T1000 (cell line): ENCODE data around the gene PLA2G3.
A peak's percentile ranks its signal among the peaks of the same experiment; 100 is the strongest.
"Not testable (repeated sequence)": the region's sequence is repeated elsewhere in the genome, so short reads cannot be mapped to it uniquely, and the experiment has no call there.

Experiments used
- DNase-seq: peaks from one replicate; lab custom pipeline; 2025; ENCODE audit warnings: mixed read lengths; lab: John Stamatoyannopoulos, UW

Gene PLA2G3, protein sequence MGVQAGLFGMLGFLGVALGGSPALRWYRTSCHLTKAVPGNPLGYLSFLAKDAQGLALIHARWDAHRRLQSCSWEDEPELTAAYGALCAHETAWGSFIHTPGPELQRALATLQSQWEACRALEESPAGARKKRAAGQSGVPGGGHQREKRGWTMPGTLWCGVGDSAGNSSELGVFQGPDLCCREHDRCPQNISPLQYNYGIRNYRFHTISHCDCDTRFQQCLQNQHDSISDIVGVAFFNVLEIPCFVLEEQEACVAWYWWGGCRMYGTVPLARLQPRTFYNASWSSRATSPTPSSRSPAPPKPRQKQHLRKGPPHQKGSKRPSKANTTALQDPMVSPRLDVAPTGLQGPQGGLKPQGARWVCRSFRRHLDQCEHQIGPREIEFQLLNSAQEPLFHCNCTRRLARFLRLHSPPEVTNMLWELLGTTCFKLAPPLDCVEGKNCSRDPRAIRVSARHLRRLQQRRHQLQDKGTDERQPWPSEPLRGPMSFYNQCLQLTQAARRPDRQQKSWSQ

GRCh38 chr22:31139866-31140716 lies at the start of gene PLA2G3:
Gene PLA2G3, minus strand, starts transcription at chr22:31140508. Its CDS starts 154 bp downstream, at chr22:31140354.
- no peak for DNase-seq

DNA sequence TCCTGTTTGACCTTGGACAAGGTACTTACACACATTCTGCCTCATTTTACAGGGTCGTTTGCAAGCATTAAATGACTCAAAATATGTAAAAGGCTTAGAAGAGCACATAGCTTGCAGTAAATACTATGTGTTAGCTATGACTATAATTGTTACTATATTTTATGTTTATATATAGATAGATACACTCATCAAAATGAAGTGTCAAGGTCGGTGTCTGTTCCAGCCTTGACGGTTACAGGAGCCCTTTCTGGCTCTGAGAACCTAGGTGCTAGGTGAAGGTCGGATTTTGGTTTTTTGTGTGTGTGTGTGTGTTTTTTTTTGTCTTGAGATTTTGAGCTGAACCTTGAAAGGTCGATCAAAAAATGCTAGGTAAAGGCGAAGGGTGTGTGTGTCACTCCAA lies 47.3 kb upstream of the PLA2G3 start:
- DNase-seq = no peak

GRCh38 chr22:31185056-31185455 lies 44.7 kb upstream of the PLA2G3 start:
- DNase-seq = no peak

DNA sequence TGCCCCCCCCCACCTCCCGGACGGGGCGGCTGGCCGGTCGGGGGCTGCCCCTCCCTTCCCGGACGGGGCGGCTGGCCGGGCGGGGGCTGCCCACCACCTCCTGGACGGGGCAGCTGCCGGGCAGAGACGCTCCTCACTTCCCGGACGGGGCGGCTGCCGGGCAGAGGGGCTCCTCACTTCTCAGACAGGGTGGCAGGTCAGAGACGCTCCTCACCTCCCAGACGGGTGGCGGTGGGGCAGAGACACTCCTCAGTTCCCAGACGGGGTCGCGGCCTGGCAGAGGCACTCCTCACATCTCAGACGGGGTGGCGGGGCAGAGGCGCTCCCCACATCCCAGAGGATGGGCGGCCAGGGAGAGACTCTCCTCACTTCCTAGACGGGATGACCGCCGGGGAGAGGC lies 43.7 kb upstream of the PLA2G3 start:
- no peak for DNase-seq

- no peak for DNase-seq
Observed at GRCh38 chr22:31179345-31179744, 39.0 kb upstream of the PLA2G3 start.

GRCh38 chr22:31178859-31179258 lies 38.6 kb upstream of the PLA2G3 start:
- no peak for DNase-seq

- DNase-seq = no peak
Observed at GRCh38 chr22:31177420-31178162, 37.3 kb upstream of the PLA2G3 start.

- DNase-seq = no peak
Observed at GRCh38 chr22:31176923-31177322, 36.6 kb upstream of the PLA2G3 start.

- no peak for DNase-seq
Observed at GRCh38 chr22:31173386-31174145, 33.3 kb upstream of the PLA2G3 start.

- not testable (repeated sequence) for DNase-seq
Observed at GRCh38 chr22:31171734-31172133, 31.4 kb upstream of the PLA2G3 start.

DNA sequence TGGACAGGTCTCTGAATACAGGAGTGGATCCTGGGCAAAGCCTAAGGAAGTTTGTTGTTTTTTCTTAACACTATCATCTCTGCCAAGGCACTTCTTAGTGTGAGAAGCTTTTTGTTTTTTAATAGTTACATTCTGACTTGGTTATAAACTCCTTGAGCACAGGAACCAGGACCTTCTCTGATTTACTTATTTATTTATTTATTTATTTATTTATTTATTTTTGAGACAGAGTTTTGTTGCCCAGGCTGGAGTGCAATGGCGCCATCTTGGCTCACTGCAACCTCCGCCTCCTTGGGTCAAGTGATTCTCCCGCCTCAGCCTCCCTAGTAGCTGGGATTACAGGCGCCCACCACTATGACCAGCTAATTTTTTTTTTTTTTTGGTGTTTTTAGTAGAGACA lies 30.7 kb upstream of the PLA2G3 start:
- no peak for DNase-seq

DNA sequence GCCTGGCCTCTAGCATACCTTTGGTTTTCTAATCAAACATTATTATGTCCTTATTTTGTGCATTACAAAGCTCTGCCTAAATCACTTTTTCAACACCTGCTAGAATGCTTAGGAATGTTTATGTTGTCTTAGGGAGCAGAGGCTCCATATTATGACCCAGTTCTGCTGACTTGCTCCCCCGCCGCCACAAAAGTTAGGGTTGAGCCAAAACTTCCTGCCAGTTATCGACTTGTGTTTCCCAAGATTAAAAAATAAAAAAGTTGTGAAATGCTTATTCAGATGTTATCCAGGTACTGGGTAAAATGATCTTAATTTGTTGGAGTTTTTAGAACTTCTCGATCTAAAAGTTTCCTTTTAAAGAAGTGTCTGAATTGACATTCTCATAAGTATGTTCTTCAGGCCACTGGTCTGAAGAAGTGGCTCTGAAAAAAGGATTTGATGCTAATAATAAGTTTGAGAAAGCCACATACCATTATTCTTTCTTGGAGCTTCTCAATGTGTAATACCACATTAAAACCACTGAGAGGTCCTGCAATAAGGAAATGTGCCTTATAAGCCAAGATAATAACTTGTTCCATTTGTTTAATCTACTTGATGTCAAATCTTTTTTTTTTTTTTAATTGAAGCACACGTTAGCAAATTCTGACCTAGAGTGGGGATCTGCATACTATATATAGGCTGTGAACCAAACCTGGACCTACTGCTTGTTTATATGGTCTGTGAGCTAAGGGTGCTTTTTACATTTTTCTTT lies 21.9 kb upstream of the PLA2G3 start:
- DNase-seq = no peak

- DNase-seq = no peak
Observed at GRCh38 chr22:31161386-31161785, 21.1 kb upstream of the PLA2G3 start.

DNA sequence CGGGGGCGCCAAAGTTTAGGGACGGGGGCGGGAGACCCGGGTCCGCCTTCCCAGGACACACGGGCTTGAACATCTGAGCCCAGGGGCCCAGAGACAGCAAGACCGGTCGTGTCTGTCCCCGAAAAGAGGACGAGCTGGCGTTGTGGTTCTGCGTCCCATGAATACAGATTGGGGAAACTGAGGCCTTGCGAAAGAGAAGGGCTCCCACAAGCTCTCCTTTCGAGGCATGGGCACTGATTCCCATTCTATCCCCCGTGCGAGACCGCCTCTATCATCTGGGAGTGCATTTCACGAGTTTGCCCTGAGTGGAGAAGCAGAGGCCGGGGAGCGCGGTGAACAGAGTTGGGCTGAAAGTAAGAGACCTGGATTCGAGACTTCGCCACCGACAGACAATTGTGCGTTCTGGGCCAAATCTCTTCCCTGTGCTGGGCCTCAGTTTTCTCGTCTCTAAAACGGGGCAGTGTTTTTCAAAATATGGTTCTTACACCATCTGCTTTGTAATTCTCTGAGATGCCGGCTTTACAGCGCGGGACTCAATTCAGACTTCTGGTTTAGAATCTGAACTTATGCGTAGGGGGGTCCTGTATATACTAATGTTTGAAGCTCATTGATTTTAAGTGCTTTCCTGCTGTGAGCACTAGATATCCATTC lies 20.1 kb upstream of the PLA2G3 start:
- no peak for DNase-seq

DNA sequence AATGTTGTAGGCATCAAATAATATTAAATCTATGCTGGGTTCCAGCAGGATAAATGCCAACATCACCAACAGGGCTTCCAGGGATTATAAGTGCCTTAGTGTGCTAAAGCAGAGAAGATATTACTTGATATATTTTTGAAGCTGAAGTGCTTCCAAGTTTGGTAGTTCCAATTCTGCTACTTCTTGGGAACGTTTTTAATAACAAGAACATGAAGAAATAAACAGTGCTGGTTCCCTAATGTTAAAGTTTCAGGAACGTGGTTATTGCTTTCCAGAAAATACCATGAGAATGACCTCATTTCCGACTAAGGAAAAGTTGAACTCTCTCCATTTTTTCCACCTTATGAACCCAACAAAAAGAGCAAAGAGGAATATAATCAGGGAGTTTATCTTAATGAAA lies 15.1 kb upstream of the PLA2G3 start:
- DNase-seq = no peak

DNA sequence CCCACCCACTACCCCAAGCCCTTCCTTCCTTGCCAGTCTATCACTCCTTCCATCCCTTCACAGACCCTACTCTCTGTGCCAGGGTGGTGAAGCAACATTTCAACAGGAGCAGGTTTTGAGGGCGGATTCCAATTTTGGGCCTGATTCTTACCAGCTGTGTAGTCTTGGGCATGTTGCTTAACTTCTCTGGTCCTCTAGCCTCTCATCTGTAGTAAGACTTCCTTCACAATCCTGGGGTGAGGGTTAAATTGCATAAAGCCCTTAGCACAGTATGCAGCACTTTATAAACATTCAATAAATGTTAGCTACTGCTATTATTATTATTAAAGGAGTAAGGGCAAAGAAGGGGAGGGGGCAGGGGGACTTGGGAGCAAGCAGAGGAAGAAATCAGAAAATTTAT lies 14.7 kb upstream of the PLA2G3 start:
- DNase-seq = no peak

DNA sequence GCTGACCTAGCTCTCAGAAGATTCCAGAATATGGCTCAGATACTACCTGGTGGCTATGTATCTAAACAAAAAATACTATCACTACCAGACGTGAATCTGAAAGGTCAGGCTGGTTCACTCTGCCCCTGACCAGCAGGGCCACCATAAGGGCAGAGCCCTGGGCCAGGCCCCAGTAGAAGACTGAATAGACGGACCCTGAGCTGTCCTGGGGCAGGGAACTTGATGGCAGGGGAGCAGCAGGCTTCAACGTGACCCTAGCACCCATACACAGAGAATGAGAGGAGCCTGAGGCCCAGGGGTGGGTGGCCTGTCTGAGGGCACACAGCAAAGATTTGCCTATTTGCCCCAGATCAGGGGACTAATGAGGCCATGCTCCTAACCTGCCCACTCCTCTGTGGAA lies 13.0 kb upstream of the PLA2G3 start:
- no peak for DNase-seq

DNA sequence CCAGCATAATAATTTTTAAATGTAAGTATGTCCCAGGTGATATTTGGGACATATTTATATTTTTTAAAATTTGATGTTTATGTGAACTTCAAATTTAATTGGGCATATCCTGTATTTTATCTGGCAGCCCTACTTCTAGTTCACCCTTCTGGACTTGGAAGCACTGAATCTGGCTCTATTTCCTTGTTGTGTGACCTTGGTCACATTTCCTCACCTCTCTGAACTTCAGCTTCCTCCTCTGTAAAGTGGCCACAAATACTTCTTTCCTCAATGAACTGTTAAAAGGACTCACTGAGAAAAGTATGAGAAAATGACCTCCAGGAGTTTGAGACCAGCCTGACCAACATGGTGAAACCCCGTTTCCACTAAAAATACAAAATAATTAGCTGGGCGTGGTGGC lies 11.6 kb upstream of the PLA2G3 start:
- no peak for DNase-seq

GRCh38 chr22:31150615-31151014 lies 10.3 kb upstream of the PLA2G3 start:
- DNase-seq = no peak

- peak; percentile 55 for DNase-seq
Observed at GRCh38 chr22:31148953-31149627, 8.8 kb upstream of the PLA2G3 start.
